Measurements from ENCODE around the gene CASKIN2.

The CASKIN2 gene

DNA sequence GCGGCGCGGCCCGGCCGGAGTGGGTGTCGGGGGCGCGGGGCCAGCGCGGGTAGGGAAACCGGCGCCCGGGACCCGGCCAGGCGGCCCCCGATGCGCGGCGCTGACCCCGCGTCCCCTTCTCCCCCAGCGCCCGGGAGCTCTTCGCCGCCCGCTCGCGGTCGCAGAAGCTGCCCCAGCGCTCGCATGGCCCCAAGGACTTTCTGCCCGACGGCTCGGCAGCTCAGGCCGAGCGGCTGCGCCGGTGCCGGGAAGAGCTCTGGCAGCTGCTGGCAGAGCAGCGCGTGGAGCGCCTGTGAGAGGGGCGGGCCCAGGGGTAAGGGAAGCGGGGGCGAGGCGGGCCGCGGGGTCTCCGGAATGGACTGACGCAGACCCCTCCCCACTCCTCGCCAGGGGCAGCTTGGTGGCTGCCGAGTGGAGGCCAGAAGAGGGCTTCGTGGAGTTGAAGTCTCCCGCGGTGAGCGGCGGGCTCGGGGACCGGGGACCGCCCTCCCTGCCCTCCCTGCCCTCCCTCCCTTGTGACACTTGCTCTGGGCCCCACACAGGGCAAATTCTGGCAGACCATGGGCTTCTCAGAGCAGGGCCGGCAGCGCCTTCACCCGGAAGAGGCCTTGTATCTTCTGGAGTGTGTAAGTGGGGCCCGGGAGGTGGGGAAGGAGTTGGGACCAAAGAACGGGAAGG is 1.4 kb upstream of the CASKIN2 start:
- H3K4me3 ChIP-seq (ENCODE audit: insufficient read length, low read depth) = peak overlapping the region; percentile 82
- no peak for TF ChIP-seq ZNF274 (IDR thresholded peaks at IDR 0.05; ENCODE audit: low read depth, low read length)
- no peak for TF ChIP-seq YY1 (IDR thresholded peaks at IDR 0.05; ENCODE audit: insufficient read depth, insufficient read length)
- TF ChIP-seq SUZ12 (IDR thresholded peaks at IDR 0.05; ENCODE audit: extremely low read depth, insufficient read depth, insufficient read length) = no peak
- no peak for DNase-seq (ENCODE audit: low read depth, low spot score)
- peaks cover 13% of the 10 kb centered on the region for H3K4me1 ChIP-seq (ENCODE audit: insufficient read depth, insufficient read length)
- peak overlapping the region; percentile 83 for H3K9ac ChIP-seq (ENCODE audit: insufficient read length, low read depth)
- no peaks in the 10 kb centered on the region for H3K27me3 ChIP-seq (ENCODE audit: insufficient read depth, insufficient read length)
- peaks cover 59% of the 10 kb centered on the region for H3K36me3 ChIP-seq (ENCODE audit: insufficient read depth, insufficient read length, low read length)
- no peaks in the 10 kb centered on the region for H3K9me3 ChIP-seq (ENCODE audit: insufficient read depth, low read length)

DNA sequence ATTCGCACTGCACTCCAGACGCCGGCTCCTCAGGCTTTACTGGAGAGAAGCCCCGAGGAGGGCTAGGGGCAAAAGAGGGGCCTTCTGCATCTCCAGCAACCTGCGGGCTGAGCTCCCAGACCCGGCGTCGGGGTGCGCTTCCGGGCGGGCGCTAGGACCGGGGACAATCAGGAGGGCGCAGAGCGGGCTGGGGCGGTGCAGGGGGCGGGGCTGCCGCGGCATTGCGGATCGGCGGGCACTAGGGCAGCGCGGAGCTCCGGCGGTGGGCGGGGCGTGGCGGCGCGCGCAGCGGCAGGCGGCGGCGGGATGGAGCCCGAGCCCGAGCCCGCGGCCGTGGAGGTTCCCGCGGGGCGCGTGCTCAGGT is 900 bp upstream of the CASKIN2 start, which contains the start of gene TSEN54:
Gene TSEN54, plus strand, starts transcription at position 274 of the 364 bp plus-strand sequence. Its CDS starts 33 bp downstream, at position 307.
- peak; percentile 66 for DNase-seq (ENCODE audit: low read depth, low spot score)
- Histone ChIP-seq H3K9ac (ENCODE audit: insufficient read length, low read depth) (peak within 1 kb of the TSS; percentile 83), H3K27me3 (ENCODE audit: insufficient read depth, insufficient read length) (no peaks in the 10 kb centered on the region), H3K4me1 (ENCODE audit: insufficient read depth, insufficient read length) (peaks cover 13% of the 10 kb centered on the region), H3K4me3 (ENCODE audit: insufficient read length, low read depth) (peak within 1 kb of the TSS; percentile 82), H3K36me3 (ENCODE audit: insufficient read depth, insufficient read length, low read length) (peaks cover 59% of the 10 kb centered on the region), H3K9me3 (ENCODE audit: insufficient read depth, low read length) (no peaks in the 10 kb centered on the region)
- no peak for TF ChIP-seq YY1 (IDR thresholded peaks at IDR 0.05; ENCODE audit: insufficient read depth, insufficient read length)
- TF ChIP-seq ZNF274 (IDR thresholded peaks at IDR 0.05; ENCODE audit: low read depth, low read length) = no peak
- no peak for TF ChIP-seq SUZ12 (IDR thresholded peaks at IDR 0.05; ENCODE audit: extremely low read depth, insufficient read depth, insufficient read length)

DNA sequence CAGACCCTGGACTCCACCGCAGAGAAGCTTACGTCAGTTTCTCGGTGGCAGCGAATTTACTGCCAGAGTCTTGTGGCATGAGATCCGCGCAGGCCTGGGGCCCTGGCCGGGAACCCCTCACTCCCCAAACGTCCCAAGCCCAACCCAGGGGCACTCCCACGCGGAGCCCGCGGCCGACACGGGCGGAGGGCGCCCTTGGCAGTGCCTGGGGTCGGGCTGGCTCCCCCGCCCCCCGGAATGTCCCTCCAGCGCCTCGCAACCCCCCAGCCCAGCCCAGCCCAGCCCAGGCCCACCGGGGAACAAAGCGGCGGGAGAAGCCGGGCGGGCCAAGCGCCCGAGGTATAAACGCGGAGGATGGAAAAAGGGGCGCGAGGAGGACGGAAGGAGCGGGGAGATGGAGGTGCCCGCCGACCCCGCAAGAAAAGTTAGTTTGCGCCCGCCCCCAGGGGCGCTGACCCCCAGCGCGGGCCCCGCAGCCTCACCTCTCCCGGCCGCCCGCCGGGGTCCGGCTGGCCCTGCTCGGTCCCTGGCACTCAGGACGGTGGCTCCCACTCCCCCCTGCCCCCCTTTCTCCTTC is 330 bp downstream of the CASKIN2 start:
- H3K4me1 ChIP-seq (ENCODE audit: insufficient read depth, insufficient read length) = peaks cover 13% of the 10 kb centered on the region
- TF ChIP-seq ZNF274 (IDR thresholded peaks at IDR 0.05; ENCODE audit: low read depth, low read length) (no peak), YY1 (IDR thresholded peaks at IDR 0.05; ENCODE audit: insufficient read depth, insufficient read length) (no peak), SUZ12 (IDR thresholded peaks at IDR 0.05; ENCODE audit: extremely low read depth, insufficient read depth, insufficient read length) (no peak)
- peak overlapping the region; percentile 89 for H3K9ac ChIP-seq (ENCODE audit: insufficient read length, low read depth)
- DNase-seq (ENCODE audit: low read depth, low spot score) = no peak
- H3K9me3 ChIP-seq (ENCODE audit: insufficient read depth, low read length) = no peaks in the 10 kb centered on the region
- H3K27me3 ChIP-seq (ENCODE audit: insufficient read depth, insufficient read length) = no peaks in the 10 kb centered on the region
- H3K36me3 ChIP-seq (ENCODE audit: insufficient read depth, insufficient read length, low read length) = peaks cover 61% of the 10 kb centered on the region
- peak overlapping the region; percentile 77 for H3K4me3 ChIP-seq (ENCODE audit: insufficient read length, low read depth)

DNA sequence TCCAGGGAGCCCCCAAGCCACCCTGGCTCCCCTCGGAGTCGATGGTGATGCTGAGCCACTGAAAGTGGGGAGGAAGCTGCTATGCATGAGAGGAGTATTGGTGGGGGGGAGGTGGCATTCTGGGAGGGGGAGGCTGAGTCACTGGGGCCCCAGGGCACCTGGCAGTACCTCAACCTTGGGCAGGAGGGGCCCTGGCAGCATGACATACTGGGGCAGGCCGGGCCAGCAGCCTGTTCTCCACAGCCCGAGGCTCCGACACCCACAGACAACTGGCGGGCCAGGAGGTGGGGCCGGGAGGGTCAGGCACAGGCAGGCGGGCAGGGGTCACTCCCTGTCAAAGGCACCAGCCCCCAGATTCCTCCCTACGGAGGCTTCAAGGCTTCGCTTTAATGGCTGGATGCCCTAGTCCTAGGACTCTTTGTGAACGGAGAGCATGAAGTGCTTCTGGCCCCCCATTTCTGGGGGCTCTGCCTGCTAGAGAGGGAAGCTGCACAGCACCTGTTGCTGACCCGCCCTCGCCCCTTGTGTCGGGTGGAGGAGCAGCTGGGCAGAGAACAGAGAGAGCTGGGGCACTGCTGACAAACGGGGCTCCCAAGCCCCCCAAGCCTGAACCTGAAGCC is 928 bp downstream of the CASKIN2 start:
- Histone ChIP-seq H3K27me3 (ENCODE audit: insufficient read depth, insufficient read length) (no peaks in the 10 kb centered on the region), H3K9me3 (ENCODE audit: insufficient read depth, low read length) (no peaks in the 10 kb centered on the region), H3K9ac (ENCODE audit: insufficient read length, low read depth) (peak overlapping the region; percentile 89), H3K36me3 (ENCODE audit: insufficient read depth, insufficient read length, low read length) (peaks cover 63% of the 10 kb centered on the region), H3K4me1 (ENCODE audit: insufficient read depth, insufficient read length) (peaks cover 16% of the 10 kb centered on the region), H3K4me3 (ENCODE audit: insufficient read length, low read depth) (peak overlapping the region; percentile 77)
- no peak for DNase-seq (ENCODE audit: low read depth, low spot score)
- no peak for TF ChIP-seq YY1 (IDR thresholded peaks at IDR 0.05; ENCODE audit: insufficient read depth, insufficient read length)
- no peak for TF ChIP-seq ZNF274 (IDR thresholded peaks at IDR 0.05; ENCODE audit: low read depth, low read length)
- TF ChIP-seq SUZ12 (IDR thresholded peaks at IDR 0.05; ENCODE audit: extremely low read depth, insufficient read depth, insufficient read length) = no peak

DNA sequence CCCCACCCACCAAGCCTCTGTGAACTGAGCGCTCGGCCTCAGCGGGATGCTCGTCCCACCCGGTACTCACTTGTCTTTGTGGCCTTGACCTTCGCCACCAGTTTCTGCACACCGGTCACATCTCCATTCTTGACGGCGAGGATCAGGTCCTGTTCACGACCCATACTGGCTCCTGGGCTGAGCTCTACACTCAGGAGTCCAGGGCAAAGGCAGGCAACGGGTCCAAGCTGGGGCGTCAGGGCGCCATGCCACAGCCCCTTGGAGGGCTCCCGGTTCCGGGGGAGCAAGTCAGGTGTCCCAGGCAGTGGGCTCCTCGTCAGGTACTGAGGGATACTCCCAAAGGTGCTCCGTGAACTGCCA is 1.7 kb downstream of the CASKIN2 start:
- TF ChIP-seq ZNF274 (IDR thresholded peaks at IDR 0.05; ENCODE audit: low read depth, low read length) (no peak), YY1 (IDR thresholded peaks at IDR 0.05; ENCODE audit: insufficient read depth, insufficient read length) (no peak), SUZ12 (IDR thresholded peaks at IDR 0.05; ENCODE audit: extremely low read depth, insufficient read depth, insufficient read length) (no peak)
- no peak for DNase-seq (ENCODE audit: low read depth, low spot score)
- H3K4me3 ChIP-seq (ENCODE audit: insufficient read length, low read depth) = peak overlapping the region; percentile 77
- H3K27me3 ChIP-seq (ENCODE audit: insufficient read depth, insufficient read length) = no peaks in the 10 kb centered on the region
- peaks cover 22% of the 10 kb centered on the region for H3K4me1 ChIP-seq (ENCODE audit: insufficient read depth, insufficient read length)
- H3K36me3 ChIP-seq (ENCODE audit: insufficient read depth, insufficient read length, low read length) = peaks cover 63% of the 10 kb centered on the region
- H3K9ac ChIP-seq (ENCODE audit: insufficient read length, low read depth) = peak overlapping the region; percentile 89
- H3K9me3 ChIP-seq (ENCODE audit: insufficient read depth, low read length) = no peaks in the 10 kb centered on the region

DNA sequence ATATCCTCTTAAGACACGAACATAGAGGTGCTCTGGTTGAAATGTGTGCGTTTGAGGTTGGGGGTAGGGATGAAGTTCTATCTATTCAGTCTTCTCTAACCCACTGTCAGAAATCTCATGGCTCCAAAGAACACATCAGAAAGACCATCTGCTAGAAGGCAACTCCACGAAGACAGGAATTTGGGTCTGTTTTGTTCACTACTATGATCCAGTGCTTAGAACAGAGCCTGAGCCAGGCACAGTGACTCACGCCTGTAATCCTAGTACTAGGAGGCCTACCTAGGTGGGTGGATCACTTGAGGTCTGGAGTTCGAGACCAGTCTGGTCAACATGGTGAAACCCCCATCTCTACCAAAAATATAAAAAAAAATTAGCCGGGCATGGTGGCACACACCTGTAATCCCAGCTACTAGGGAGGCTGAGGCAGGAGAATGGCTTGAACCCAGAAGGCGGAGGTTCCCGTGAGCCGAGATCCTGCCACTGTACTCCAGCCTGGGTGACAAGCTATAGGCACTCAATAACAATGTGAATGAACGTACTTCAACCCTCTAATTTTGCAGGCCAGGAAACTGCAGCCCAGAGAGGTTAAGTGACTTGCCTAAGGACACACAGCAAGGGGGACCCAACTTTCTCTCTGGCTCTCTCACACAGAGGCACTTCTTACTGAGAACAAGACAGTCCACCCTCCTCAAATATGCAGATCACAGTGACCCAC is 2.3 kb downstream of the CASKIN2 start:
- H3K36me3 ChIP-seq (ENCODE audit: insufficient read depth, insufficient read length, low read length) = peaks cover 63% of the 10 kb centered on the region
- peaks cover 26% of the 10 kb centered on the region for H3K4me1 ChIP-seq (ENCODE audit: insufficient read depth, insufficient read length)
- no peak for TF ChIP-seq SUZ12 (IDR thresholded peaks at IDR 0.05; ENCODE audit: extremely low read depth, insufficient read depth, insufficient read length)
- no peak overlapping the region for H3K9ac ChIP-seq (ENCODE audit: insufficient read length, low read depth)
- no peaks in the 10 kb centered on the region for H3K9me3 ChIP-seq (ENCODE audit: insufficient read depth, low read length)
- DNase-seq (ENCODE audit: low read depth, low spot score) = no peak
- H3K4me3 ChIP-seq (ENCODE audit: insufficient read length, low read depth) = no peak overlapping the region
- no peaks in the 10 kb centered on the region for H3K27me3 ChIP-seq (ENCODE audit: insufficient read depth, insufficient read length)
